ENCODE results near the gene TUBB4A.

The TUBB4A gene

DNA sequence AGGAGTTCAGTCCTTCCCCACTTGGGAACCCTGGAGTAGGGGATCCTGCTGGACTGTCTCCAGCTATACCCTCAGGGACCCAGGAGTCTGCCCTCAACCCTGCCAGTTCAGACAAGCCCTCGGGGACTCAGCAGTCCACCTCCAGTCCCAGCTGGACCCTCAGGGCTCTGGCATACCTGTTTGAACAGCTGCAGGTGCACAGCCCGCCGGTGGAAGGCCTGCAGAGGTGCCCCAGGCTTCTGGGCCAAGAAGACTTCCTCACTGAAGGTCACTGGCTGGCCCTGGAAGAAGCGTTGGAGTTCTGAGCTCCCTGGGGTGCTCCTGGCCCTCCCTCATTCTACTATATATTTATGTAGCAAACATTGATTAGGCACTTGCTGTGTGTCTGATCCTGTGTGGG is 29.4 kb downstream of the TUBB4A start:
- no peak for DNase-seq

DNA sequence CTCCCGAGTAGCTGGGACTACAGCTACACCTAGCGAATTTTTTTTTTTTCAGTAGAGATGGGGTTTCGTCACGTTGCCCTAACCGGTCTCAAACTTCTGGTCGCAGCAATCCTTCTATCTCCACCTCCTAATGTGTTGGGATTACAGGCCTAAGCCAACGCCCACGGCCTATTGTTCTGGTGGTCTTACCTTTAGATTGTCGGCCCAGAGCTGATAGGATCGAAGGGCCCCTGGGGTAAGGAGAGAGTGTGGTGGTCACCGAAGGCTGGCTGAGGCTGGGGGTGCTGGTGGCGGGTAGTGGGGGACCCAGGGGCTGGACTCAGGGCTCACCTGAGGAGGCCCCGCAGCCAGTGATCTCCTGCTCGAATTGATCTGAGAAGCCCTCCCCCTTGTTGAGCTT is 31.0 kb downstream of the TUBB4A start:
- no peak for DNase-seq

DNA sequence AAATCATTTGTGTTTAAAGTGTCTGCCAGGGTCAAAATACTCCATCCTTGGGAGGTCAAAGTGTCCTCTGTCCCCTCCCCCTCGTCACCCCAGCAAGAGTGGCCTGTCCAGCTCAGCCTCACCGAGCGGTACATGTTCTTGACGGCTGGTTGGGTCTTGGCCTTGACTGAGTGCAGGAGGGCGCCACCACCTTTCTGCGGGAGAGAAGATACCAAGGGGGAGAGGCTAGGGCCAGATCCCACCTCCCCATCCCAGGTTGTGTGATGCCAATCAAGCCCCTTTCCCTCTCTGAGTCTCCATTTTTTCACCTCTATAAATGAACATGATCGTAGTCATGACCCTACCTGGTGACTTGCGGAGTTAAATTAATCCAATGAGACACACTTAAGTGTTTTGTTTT is 31.9 kb downstream of the TUBB4A start:
- DNase-seq, result no peak

DNA sequence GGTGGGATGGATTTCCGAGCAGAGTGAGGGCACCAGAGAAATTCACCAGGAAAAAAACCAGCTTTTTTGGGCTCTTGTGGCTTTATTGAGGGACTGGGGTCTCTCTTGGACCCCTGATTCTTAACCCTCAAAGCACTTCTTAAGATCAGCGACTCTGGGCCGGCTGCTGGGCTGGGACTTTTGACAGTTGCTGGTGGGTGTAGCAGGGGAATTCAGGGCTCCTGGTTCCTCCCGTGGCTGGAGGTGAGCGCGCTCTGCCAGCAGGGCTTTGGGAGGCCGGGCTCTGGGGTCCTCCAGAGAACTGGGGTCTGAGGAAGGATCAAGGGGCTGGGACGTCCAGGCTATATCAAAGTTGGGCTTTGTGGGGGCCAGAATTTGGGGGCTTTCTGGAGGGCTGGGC is 34.7 kb downstream of the TUBB4A start:
- no peak for DNase-seq

DNA sequence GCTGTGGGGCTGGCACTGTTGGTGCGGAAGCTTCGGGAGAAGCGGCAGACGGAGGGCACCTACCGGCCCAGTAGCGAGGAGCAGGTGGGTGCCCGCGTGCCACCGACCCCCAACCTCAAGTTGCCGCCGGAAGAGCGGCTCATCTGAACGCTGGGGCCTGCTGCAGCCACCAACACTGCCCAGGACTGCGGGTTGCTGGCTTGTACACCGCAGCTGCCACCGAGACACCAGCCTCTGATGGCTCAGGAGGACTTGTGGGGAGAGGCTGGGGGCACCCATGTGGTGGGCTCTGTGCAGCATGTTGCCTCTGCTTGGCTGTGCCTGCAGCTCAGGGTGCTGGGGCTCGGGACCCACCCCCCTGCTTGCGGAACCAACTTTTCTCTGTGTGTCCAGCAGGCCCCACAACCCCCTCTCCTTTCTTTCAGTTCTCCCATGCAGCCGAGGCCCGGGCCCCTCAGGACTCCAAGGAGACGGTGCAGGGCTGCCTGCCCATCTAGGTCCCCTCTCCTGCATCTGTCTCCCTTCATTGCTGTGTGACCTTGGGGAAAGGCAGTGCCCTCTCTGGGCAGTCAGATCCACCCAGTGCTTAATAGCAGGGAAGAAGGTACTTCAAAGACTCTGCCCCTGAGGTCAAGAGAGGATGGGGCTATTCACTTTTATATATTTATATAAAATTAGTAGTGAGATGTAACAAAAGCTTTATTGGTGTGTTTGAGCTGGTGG is 35.4 kb downstream of the TUBB4A start:
- no peak for DNase-seq

DNA sequence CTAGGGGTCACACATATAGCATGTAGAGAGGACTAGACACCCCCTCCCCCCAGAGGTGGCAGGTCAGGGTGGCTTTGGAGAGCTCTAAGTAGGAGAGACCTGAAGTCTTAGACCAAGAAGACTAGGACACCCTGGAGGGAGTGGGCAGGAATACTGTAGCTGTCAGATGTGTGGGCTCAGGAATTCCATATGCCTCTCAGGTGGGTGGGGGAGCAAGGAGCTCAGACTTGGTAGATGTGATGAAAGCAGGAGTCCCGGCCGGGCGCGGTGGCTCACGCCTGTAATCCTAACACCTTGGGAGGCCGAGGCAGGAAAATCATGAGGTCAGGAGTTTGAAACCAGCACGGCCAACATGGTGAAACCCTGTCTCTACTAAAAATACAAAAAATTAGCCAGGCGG is 36.4 kb downstream of the TUBB4A start:
- no peak for DNase-seq

DNA sequence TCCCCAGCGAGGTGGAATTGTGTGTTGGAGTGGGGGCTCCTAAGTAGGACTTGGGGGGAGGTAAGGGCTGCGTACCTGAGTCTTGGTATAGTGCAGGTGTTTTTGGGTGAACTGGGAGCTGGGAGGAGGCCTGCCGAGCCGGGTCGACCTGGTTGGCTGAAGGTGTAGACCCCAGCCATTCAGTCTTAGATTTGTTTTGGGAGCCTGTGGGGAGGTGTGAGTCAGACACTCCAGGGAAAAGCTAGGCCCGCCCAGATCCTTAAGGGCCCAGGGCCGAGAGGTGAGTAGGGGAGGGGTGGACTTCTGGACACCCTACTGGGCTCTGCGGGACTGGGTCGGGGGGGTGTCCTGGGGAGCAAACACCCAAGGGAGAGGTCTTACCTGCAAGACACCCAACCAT is 37.1 kb downstream of the TUBB4A start:
- no peak for DNase-seq

DNA sequence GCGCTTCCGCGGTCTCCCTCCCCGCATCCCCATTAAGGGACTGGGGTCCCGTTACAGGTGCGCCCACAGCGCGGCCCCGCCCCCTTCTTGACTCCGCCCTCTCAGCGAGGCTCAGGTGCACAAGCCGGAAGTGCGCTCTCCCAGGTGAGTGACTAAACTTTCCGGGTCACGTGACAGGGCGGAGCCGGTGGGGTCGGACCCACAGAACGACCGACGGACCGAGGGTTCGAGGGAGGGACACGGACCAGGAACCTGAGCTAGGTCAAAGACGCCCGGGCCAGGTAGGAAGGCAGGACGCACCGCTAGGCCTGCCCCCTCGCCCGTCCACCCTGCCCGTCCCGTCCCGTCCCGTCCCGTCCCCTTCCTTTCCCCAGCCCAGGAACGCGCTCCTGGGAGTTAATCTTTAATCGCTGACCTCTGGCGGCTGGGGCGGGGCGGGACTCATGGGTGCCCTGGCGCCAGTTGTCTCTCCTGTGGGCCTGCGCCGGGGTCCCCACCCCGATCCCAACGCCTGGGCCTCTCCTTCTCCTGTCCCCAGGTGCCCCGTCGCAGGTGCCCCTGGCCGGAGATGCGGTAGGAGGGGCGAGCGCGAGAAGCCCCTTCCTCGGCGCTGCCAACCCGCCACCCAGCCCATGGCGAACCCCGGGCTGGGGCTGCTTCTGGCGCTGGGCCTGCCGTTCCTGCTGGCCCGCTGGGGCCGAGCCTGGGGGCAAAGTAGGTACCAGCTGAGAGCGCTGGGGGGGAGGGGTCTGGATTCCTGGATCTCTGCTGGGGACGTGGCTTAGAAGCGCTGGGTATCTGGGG is 37.8 kb downstream of the TUBB4A start, which contains the start of gene CRB3:
TSS of gene CRB3 (plus strand) at position 202 of the 804 bp plus-strand sequence. CDS start at position 633, 431 bp downstream.
- DNase-seq, result peak in 1 of 56 donors; percentile 31

DNA sequence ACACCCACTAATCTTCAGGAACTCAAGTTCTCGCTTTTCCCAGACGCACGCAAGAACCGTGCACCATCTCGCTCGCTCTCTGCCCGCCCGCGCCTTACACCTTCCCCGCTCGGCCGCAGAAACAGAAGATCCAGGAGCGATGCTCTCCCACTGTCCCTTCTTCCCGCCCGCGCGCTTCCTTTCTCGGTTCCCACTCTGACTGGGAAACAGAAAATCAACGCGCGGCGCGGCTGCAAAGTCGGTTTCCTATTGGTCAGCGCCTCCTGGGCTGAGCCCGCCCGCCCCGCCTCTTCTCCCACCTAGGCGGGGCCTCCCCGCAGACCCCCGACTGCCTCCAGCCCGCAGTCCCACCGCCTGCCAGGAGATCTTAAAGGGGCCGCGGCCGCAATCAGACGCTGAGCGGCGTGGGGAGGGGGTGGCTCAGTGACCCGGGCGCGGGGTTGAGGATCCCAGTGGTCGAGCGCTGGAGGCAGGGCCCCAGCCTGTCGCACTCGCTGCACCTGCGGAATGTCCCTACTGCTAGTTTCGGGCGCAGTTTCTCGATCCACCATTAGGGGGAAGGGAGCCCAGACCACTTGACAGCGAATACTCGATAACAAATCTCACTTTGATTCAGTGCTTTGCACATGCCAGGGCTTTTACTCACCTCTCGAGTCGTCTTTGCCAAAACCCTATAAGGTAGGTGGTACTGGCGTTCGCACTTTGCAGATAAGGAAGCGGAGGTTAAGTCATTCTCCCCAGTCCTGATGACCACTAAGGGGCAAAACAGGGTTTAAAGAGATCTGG is 41.8 kb downstream of the TUBB4A start:
- DNase-seq, result peak; percentile 59 to 100 (median 96)

DNA sequence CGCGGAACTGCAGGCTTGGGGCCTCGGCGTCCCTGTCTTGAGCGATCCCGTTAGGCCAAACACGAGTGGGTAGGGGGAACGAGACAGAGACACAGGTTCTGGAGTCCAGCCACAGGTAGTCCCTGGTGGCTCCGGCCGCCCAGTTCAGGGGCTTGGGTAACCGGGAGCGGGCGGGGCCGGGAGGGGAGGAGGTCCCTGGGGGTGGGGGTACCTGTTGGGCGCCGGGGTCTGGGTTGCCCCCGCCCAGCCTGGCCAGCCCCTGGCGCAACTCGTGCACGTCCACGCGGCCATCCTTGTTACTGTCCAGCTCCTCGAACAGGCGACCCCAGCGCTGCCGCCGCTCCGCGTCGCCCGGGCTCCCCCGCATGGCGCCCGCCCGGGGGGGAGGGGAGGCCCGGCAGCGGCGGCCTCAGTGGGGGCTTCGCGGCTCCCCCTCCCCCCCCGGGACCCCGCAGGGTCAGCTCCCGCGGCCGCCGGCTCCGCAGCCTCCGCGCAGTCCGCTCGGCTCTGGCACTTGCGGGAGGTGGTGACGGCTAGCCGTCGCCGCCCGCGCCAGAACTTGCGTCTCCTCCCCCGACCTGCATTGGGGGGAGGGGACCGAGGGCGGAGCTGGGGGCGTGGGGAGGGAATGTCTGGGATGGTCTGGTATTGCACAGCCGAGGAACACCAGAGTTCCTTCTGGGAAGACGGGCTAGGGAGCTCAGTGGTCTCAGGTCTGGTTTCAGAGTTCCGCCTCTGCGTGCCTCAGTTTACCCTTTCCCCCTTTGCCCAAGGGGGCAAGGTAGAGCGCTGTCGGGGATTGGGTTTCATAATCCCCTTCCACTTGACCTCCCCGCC is 42.6 kb downstream of the TUBB4A start, which contains the start of gene SLC25A23:
TSS of gene SLC25A23 (minus strand) at position 531 of the 837 bp plus-strand sequence. CDS start at position 367, 164 bp downstream.
- DNase-seq, result peak in 52 of 56 donors; percentile 18 to 85 (median 70)

DNA sequence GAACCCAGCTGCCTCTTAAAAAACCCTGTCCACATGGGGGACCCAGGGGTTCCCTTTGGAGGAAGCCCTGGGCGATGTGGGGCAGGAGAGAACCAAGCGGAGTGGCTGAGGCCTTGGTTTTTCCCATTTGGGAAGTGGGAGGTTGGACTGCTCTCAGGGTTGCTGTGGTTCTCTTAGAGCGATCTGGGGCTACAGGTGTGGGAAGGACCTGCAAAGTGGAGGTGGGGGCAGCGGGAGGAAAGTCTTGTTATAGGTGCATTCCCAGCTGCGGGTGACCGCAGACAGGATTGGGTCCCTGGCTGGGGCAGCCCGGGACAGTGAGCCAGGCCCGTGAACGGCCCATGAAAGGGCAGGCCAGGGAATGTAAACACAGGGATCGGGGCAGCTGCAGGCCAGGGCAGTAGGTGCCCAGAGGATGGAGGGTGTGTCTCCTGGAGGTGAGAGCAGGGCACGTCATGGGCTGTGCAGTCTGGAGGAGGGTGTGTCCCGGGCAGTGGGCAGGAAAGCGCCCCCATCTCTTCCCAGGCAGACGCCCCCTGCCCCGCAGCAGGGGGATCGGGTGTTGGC is 43.3 kb downstream of the TUBB4A start:
- DNase-seq, result peak in 3 of 56 donors; percentile 13 to 24 (median 22)

DNA sequence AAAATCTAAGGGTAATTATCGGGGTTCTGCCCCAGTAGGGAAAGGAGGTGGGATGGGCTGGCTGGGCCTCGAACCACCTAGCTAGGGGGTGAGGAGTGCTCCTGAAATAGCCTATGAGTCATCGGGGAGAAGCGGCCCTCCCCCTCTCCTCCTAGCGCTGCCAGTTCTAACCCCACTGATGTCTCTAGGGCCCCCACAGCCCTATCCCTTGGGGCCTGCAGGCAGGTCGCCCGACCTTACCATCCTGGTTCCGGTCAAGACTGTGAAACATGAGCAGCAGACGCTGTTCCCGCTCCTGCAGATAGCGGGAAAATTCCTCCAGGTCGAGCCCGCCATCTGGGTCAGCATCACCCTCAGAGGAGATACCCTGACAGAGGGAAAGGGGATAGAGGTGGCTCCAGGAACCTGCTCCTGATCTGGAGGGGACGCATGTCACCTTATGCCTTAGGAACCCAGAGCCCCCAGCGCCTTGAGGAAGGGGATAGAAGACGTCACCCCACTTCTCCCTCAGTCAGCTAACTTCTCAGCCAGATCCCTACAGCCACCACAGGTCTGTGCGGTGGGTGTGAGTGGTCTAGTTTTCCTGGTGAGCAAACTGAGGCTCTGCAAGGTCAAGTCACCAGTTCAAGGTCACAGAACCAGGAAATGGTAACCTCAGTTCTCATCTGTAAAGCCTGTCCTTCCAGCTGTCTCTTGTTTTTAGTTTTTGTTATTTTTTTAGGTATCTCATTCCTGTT is 44.0 kb downstream of the TUBB4A start:
- peak in 9 of 56 donors; percentile 2 to 37 (median 8) for DNase-seq

DNA sequence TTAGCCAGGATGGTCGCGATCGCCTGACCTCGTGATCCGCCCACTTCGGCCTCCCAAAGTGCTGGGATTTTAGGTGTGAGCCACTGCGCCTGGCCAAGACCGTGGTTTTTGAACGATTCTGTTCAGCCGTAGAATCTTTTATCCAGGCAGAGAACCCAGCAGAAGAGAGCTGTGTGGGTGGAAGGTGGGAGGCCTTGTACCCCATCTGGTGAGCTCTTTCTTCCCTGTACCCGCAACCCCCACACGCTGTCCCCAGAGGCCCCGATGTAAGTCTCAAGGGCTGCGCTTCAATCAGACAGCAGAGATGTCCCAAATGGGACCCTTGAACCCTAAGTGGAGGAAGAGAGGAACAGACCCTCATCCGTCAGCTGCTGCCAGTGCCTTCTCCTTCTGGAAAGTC is 46.2 kb downstream of the TUBB4A start:
- no peak for DNase-seq

DNA sequence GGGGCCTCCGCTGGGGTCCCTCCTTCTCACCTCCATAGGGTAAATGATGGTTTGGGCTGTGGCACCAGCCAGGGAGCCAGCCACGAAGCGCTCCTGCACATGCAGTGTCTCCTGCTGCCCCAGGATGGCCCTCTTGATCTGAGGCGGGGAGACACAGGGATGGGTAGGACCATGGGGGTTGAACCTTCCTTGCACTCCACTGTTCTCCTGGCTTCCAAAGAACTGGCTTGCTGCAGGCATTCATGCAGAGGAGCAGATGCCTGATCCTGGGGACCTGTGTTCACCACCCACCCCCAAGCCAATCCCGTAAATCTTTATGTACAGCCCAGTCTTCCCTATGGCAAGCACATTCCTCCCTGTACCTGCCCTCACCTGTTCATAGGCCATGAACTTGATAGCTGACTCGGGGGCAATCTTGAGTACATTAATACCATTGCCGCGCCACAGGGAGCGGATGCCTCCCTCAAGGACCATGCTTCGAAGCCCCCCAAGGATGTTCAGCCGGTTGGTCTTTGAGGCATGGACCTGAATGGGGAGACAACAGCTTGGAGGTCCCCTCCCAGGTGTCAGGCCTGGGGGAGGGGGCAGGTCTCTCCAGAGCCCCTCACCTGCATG is 48.1 kb downstream of the TUBB4A start:
- no peak for DNase-seq

DNA sequence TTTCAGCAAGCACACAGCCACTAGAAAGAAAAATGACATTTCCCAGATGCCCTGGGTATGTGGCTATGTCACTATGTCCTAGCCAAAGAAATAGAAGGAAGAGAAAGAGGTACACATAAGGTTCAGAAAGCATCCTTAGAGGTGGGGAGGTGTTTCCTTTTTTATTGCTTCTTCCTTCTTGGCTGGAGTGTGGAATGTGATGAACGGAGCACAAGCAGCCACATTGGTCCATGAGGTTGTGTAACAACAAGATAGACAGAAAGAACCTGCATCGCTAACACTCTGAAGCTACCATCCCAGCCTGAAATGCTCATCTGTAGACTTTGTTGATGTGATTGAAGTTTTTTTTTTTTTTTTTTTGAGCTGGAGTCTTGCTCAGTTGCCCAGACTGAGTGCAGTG is 49.2 kb downstream of the TUBB4A start:
- no peak for DNase-seq

DNA sequence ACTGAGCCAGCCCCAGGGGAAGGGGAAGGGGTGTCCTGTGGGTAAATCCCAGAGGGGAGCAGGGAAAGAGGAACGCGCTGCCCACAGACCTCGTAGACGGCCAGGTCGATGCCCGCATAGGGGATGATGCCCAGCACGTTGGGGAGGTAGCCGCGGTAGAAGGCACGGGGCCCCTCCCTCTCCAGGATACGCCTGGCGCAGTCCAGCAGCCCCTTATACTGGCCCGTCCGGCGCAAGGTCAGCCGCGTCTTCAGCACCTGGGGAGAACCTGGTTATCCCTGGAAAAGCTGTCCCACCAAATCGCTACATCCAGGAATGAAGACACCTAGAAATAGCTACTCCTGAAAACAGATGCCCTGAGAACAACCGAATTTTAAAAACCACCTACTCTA is 49.9 kb downstream of the TUBB4A start:
- DNase-seq, result no peak

DNA sequence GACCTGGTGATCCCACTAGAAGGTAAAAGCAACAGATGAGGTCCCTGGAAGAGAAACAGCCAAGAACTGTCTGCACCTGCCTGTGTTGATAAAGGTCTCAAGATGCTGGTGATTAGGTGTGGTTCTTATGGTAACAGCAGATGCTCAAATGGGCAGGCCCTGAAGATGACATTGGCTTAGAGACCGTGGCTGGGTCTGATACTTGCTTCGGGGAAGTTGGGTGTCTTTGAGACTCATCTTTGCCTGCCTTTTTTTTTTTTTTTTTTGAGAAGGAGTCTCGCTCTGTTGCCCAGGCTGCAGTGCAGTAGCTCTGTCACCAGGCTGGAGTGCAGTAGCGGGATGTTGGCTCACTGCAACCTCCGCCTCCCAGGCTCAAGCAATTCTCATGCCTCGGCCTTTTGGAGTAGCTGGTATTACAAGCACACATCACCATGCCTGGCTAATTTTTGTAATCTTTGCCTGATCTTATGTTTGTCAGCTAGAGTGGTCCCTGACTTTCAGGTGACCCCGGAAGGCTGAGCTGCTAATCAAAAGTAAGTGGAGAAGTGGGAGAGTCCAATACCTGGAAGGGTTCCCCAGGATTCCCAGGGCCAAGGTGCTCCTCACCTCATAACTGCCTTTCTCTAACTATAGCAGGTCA is 50.4 kb downstream of the TUBB4A start:
- DNase-seq, result no peak

DNA sequence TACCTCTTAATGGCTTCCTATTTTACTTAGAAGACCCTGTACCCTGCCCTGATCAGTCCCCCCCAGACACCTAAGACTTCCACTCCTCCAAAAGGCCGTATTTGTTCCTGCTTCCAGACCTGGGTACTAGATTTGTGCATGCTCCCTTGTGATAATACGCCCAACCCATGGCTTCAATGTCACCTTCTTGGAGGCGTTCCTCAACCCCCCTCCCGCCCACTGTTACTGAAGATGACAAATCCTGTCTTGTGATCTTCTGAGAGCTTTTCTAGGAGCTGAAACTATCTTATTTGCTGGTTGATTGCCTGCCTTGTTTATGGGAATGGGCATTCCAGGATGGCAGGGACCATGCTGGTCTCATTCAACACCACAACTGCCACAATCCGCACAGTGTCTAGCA is 51.9 kb downstream of the TUBB4A start:
- DNase-seq, result peak in 29 of 56 donors; percentile 2 to 66 (median 34)

DNA sequence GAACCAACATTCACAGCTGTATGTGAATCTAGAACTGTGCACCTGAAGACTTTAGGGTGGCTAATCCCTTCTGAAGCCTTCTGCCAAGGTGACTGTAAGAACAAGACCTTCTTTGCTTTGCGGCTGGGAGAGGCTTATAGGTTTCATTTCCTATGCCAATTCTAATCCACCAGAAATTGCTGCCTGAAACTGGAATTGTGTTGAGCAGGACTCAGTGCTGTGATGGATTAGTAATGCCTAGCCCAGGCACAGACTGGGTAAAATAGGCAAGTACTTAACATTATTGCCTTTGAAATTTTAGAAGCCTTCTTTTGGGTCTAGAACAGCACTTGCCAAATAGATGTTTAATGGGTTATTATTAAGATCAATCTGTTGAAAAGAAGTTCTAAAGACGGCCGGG is 54.1 kb downstream of the TUBB4A start:
- DNase-seq, result no peak
